T-helper 9 cell (primary cell): ENCODE results near the gene ARHGEF16.
A peak's percentile ranks its signal among the peaks of the same experiment; 100 is the strongest.

Source experiments
- DNase-seq: peaks from one replicate; pipeline ENCODE4 v3.0.0-alpha.2; 2020
- total RNA-seq, 2 donors: gene quantifications; one replicate each; lab custom pipeline; 2026; lab: John Stamatoyannopoulos, UW

The ARHGEF16 gene
- total RNA-seq, result 0.48 to 0.49 reads per million in 2 donors

DNA sequence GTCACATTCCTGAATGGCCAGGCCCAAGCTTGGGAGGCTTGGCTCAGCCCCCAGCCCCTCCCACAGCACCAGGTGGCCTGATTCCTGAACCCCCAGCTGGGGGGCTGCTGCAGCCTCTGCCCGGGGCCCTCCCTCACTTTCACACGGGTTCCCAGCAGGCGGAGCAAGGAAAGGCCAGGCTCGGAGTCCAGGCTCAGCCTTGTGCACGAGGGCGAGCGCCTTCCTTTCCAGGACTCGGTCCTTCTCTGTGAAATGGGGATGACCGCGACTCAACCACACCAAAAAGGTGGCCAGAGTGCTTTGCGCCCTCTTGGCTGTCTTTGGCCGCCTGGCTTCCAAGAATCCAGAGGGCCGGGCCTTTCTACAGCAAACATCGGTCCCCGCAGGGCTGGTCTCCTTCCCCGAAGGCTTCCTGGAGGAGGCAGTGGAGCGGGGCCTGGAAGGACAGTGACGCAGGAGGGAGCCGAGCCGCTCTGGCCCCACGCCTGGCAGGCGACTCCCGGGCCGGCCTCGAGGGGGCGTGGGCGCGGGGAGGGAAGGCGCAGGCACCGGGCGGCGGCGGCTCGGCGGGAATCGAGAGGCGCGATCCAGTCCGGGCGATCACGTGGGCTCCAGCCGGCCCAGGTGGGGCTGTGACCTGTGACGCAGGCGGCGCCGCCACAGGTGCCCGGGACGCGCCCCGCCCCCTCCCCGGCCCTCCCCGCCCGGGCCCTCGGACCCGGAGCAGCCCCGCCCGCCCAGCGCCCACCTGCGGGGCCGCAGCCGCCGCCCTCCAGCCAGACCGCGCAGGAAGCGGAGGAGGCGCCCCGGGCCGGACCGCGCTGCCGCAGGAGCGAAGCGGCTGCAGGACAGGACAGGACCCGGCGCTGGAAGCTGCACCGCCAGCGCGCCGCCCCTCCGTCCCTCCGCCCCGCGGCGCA, at the start of gene ARHGEF16:
Gene ARHGEF16 (plus strand): TSS at position 775 of the 920 bp plus-strand sequence. CDS start 8,420 bp downstream, outside the sequence.
- peak; percentile 36 for DNase-seq

DNA sequence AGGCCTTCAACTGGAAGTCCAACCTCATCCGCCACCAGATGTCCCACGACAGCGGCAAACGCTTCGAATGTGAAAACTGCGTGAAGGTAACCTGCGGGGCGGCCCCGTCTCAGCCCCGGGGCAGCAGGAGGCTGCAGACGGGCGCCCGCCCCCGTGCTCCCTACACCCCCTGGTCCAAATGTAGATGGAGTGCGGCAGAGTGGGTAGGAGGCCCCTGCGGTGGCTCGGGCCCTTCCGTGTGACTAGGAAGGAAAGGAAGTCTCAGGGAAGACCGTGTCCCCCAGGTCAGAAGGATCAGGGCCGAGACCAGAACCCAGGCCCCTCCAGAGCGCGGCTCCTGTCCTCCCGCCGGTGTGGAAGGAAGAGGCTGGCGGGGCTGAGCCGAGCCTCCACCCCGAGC, 49.7 kb upstream of the ARHGEF16 start:
- DNase-seq, result no peak

DNA sequence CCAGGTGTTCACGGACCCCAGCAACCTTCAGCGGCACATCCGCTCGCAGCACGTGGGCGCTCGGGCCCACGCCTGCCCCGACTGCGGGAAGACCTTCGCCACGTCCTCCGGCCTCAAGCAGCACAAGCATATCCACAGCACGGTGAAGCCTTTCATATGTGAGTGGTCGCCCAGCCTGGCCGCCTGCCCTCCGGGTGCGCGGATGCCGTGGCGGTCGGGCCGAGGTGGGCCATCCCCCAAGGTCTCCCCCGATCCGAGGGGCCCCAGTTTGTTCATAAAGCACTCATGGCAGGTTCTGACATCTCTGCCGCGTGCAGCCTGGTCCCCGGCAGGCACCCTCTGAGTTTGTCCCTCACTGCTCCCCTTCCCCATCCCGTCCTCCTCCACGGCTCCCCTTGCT, 49.0 kb upstream of the ARHGEF16 start:
- DNase-seq, result no peak

DNA sequence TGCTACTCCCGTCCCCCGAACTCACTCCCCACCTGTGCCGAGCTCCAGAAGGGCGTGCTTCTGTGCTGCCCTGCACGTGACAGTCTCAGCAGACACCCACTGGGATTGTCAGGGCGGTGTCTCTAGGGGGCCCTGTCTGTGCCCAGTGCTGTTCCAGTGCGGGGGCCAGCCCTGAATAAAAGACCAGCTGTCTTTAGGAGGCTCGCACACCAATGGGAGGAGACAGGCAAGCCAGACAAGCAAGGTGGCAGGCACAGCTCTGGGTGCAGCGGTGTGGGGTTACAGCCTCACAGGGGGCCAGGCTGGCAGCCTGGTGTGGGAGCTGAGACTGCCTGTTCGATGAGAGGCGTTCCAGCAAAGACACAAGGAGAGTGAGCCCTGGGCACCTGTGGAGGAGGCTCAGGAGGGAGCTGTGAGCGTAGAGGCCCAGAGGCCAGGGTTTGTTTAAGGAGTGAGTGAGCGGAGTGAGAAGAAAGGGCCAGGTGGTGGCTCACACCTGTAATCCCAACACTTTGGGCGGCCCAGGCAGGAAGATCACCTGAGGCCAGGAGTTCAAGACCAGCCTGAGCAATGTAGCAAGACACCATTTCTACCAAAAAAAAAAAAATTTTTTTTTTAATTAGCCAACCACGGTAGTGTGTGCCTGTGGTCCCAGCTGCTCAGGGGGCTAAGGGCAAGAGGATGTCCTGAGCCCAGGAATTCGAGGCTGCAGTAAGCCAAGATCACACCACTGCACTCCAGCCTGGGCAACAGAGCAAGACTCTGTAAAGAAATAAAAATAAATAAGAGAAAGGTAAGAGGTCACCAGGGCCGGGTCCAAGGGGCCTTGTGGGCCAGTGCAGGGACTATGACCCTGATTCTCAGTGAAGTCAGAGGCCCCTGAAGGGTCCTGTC, 48.2 kb upstream of the ARHGEF16 start:
- no peak for DNase-seq

DNA sequence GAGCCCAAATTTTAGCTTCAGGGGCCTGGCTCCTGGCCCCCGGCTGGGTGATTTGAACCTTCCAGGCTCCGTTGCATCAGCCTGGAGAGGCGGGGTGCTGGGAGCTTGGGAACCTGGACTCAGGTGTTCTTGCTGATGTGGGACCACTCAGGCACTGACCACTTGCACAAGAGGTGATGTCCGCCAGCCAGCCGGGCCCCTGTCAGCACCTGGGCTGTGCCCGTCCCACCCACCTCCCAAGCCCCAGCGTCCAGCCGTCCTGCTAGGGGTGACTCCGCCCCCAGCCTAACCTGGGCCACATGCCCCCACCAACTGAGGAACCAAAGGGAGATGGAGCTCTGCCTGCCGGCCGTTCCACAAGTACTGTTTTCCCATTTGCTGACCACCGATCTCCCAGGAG, 47.4 kb upstream of the ARHGEF16 start:
- no peak for DNase-seq

DNA sequence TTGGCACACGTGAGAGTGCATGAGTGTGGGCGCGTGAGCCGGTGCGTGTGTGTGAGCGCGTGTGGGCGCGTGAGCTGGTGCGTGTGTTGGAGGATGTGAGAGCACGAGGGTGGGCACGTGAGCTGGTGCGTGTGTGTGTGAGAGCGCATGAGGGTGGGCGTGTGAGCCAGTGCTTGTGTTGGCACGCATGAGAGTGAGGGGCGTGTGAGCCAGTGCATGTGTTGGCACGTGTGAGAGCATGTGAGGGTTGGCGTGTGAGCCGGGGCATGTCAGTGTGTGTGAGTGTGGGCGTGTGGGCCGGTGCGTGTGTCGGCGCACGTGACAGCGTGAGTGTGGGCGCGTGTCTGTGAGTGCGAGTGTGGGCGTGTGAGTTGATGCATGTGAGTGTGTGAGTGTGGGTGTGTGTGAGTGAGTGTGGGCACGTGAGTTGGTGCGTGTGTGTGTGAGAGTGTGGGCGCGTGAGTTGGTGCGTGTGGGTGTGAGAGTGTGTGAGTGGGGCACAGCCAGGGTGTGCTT, 45.7 kb upstream of the ARHGEF16 start:
- no peak for DNase-seq

DNA sequence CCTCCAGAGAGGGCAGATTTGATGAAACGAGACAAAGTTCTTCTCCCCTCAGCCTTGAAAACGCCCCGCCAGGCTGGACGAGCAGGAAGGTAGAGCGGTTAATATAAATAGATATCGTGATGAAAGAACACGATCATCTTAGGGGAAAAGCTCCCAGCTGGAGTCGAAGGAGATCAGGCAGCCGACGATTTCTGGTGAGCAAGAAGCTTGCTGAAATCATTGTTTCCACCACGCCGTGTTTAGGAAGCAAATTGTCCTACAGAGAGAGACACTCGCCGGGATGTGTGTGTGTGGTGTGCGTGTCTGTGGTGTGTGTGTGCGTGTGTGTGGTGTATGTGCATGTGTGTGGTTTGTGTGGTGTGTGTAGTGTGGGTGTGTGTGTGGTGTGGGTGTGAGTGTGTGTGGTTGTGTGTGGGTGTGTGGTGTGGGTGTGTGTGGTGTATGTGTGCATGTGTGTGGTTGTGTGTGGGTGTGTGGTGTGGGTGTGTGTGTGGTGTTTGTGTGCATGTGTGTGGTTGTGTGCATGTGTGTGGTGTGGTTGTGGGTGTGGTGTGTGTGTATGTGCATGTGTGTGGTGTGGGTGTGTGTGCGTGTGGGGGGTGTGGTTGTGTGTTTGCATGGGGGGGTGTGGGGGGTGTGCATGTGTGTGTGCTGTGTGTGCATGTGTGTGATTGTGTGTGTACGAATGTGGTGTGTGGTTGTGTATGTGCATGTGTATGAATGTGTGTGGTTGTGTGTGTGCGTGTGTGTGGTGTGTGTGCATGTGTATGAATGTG, 44.9 kb upstream of the ARHGEF16 start:
- no peak for DNase-seq

DNA sequence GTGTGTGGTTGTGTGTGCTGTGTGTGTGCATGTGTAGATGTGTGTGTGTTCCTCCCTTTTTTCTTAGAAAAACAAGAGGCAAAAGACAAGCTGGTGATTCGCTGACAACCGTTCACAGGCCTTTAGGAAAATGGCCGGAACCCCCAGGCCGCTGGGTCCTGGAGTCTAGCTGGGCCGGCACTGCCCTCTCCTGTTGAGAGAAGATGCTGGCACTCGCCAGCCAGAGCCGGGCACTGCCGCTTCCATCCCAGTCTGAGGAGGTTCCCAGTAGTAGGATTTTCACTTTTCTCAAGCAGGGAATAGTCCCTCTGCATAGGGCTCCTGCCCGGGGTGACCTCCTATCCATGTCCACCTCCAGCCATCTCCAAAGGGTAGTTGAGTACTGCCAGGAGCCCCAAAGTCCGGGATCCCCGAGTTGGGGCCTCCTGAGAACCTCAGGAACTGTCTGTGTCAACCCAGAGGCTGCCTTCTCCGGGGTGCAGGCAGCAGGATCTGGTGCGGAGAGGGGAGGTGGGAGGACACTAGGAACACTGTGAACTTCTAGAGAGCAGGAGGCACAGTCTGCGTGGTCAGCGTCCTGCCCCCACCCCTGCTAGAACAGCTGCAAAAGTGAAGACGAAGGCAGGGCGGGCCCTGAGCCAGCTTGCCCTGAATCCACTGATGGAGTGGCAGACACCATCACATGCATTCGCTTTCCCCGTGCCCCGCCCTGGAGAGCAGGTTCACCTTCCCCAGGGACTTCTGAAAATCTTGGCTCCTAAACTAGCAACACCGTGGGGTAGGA, 44.1 kb upstream of the ARHGEF16 start:
- DNase-seq, result no peak

DNA sequence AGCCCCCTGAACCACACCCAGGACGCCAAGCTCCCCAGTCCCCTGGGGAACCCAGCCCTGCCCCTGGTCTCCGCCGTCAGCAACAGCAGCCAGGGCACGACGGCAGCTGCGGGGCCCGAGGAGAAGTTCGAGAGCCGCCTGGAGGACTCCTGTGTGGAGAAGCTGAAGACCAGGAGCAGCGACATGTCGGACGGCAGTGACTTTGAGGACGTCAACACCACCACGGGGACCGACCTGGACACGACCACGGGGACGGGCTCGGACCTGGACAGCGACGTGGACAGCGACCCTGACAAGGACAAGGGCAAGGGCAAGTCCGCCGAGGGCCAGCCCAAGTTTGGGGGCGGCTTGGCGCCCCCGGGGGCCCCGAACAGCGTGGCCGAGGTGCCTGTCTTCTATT, 42.7 kb upstream of the ARHGEF16 start:
- DNase-seq, result no peak

DNA sequence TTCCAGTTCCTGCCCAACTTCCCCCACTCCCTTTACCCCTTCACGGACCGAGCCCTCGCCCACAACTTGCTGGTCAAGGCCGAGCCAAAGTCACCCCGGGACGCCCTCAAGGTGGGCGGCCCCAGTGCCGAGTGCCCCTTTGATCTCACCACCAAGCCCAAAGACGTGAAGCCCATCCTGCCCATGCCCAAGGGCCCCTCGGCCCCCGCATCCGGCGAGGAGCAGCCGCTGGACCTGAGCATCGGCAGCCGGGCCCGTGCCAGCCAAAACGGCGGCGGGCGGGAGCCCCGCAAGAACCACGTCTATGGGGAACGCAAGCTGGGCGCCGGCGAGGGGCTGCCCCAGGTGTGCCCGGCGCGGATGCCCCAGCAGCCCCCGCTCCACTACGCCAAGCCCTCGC, 42.1 kb upstream of the ARHGEF16 start:
- no peak for DNase-seq

DNA sequence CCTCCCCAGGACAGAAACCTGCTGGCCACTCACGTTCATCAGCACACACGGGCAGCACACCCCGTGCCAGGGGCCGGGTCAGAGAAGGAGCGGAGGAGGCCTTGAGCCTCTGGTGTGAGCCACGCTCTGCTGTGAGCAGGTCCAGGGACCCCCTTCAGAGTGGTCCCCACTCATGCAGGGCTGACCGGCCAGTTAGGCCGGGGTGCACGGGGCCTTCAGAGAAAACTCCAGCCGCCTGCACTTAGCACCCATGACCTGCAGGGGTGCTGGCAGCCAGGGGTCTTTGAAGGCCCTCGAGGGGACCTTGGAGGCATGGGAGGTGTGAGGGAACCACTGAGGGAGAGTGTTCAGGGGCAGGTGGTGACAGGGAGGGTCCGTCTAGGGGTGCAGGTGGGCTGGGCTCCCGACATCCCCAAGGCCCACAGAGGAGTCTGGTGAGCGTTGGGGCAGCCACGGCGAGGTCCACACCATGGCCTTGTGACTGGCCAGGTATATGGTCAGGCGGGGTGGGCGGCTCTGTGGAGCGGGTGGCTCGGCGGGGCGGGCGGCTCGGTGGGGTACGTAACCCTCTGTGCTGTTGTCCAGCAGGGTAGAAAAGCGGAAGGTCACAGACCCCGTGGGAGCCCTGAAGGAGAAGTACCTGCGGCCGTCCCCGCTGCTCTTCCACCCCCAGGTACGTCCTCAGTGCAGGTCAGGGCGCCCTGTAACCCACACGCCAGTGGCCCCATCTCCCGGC, 40.3 kb upstream of the ARHGEF16 start:
- DNase-seq, result no peak

DNA sequence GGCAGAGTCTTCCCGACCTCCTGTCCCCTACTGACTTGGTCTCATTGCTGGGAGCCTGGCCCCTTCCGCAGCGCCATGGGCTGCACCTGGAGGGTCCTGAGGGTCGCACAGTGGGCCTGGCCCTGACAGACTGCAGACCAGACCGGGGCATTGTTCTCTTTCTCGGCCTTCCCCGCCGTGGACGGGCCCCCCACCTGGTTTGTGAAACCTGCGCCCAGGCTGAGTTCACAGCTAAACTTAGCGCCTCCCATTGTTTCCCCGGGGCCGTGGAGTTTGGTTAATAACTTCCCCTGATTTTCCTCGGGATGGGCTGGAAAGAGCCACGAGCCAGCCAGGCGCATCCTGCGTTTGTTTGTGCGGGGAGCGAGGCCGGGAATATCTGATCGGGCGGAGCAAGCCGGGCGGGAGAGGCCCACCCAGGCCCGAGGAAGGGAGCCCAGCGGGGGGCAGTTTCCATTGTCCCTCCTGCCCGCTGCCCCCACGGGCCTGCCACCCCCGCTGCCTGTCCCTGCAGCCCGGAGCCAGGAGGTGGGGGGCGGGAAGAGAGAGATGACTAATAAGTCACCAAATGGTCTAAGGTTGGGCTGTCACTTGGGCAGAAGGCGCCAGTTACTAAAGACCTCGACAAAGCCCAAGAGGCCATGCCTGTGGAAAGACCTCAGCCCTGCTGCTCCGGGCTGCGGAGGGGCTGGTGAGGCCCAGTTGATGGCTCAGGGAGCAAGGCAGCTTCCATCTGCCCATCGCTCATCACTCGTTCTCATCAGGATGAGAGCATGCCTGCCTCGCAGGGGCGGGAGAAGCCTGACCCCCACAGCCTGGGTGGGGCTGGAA, 39.0 kb upstream of the ARHGEF16 start:
- DNase-seq, result no peak

DNA sequence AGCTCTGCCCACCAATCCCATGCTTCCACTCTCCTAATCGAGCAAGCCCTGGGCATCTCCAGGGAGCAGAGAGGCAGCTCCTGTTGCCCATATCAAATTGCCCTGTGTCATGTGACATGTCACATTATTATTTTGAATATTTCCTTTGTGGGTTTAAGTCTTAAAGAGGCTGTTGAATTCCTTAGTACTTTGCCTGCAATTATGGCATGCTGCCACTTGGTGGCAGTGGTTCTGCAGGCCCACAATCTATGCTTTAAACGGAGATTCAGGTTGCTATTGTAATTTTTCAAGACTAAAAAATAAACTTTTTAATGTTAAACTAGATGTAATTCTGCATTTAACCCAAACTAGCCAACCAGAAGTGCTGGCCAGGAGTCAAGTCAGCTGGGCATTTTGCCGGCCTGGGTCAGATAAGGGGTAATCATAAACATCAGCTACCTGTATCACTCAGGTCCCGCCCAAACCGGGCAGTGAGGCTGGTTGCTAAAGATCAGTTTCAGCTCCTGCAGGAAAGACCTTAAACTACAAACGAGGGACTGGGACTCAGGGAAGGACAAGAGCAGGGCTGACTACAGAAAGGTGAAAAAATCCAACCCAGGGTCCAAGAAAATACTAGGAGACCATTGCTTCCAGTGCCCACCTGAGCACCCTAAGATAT, 37.3 kb upstream of the ARHGEF16 start:
- DNase-seq, result no peak

DNA sequence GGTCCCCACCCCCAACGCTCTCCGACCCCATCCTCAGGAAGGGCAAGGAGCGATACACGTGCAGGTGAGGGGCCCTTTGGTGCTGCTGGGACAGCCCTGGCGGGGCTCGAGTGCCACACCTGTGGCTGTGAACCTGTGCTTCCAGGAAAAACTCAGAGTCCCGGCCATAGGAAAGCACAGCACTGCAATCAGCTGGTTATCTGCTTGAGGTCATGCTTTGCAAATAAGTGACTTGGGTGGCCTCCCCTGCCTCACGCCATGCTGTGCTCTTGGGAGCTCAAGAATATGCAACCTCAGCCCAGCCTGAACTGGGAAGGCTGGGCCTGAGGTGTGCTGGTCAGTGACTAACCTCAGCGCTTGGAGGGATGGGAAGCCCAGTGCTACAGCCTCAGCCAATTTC, 36.5 kb upstream of the ARHGEF16 start:
- DNase-seq, result no peak

DNA sequence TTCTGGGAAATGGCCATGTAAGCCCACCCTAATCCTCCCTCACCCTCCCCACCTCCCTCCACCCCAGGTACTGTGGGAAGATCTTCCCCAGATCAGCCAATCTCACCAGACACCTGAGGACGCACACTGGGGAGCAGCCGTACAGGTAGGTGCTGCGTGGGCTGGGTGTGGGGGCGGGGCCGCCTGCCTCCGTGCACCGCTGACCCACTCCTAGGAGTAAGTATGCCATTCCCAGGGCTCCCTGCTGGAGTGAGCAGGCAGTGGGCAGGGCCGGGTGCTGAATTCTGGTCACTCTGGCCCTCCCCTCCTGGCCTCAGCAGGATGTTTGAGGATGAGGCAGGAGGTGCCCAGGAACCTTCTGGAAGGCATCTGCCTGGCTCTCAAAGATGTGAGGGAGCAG, 35.9 kb upstream of the ARHGEF16 start:
- DNase-seq, result no peak

DNA sequence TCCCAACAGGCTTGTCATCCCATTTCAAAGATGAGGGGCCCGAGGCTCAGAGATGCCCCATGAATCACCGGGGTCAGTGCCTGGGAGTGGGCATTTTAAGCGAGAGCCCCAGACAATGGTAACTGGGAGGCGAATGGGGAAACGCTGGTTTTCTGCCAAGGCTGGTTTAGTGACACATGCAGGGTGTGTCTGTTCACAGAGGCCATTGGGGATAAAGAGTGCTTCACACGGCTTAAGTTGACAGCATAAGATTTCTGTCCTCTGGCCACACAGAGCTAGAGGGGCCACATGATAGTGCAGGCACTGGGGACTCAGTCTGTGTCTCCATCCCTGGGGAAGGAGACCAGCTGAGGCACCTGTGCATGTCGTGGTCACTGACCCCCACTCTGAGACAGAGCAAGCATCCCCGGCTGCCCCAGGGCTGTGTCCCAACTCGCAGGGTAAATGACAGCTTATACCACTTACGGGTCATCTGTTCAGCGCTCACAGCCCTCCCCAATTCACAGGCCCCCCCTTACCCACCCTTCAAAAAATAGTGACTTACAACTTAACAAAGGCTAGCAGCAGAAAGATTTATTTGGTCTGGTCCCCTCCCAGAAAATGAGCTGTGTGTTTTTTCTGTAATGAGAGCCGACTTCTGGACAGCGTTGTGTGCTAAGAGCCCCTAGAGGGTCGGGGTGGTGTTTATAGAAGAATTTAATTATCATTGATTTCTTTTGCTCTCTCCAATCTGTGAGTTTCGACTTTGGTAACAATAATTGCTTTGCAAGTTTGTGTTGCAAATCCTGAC, 34.9 kb upstream of the ARHGEF16 start:
- DNase-seq, result no peak

DNA sequence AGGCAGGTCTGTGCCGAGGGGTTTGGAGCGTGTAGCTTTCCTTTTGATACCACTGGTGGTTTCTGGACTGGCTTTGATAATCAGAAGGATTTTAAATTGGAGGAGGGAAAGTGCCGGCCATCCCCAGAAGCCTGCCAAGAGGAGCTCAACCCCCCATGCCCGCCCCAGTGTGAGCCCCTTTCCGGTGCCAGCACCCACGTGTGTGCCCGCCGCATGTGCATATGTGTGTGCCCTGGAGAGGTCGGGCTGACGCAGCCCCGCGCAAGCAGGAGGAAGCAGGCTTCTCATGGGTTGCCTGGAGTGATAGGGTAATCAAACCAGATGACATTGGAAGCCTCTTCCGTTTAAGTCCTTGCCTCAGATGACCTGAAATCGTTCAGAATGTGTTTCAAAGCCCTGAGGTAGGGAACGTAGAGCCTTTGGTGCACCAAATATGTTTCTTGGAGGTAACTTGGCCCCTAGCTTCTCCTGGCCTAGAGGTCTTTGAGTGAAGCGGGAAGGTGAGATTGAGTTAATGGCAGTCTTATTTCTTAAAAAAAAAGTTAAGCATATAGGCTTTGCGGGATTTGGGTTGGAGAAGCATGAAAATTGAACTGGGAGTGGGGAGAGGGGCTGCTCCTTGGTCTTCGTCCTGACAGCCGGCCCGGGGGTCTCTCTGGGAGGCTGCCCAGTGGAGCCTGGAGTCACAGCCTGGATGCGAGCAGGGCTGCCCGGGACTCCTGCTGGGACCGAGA, 34.1 kb upstream of the ARHGEF16 start:
- no peak for DNase-seq

DNA sequence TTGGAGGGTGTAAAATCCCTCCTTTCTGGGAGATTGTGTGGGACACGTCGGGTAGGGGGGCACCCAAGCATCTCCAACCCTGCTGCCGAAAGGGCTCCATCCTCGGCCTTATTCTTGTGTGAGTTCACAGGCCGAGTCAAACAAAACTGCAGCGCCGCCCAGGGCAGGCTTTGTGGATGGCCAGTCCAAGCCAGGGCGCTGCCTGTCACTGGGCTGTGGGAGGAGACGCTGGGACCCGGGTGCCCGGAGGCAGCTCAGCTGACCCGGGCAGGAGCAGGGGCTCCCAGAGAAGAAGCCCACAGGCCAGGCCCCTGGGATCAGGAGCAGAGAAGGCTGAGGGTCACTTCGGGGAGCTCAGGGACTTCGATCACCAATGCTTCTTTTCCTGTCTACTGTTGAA, 31.8 kb upstream of the ARHGEF16 start:
- no peak for DNase-seq
